OCI-LY1 (cell line): ENCODE results near the gene SMAD3.

Source experiments
- H2AFZ ChIP-seq: fragments of 200-600 bp; sonication (generic), shearing (Covaris generic); 2 replicates; pipeline ENCODE4 v1.6.0; 2014; ENCODE audit warnings: antibody characterized with exemption, mild to moderate bottlenecking, low read length
- H3F3A ChIP-seq: fragments of 200-600 bp; sonication (generic), shearing (Covaris generic); 2 replicates; pipeline ENCODE4 v1.6.0; 2014; ENCODE audit warnings: mild to moderate bottlenecking, antibody characterized with exemption, low read length, moderate library complexity; ENCODE audit not compliant: insufficient read depth
- H3K27ac ChIP-seq: fragments of 200-600 bp; sonication (generic); 2 replicates; pipeline ENCODE4 v1.5.1; 2014; ENCODE audit warnings: low read length, mixed run types, mild to moderate bottlenecking, low read depth; ENCODE audit not compliant: poor library complexity, severe bottlenecking
- H3K27me3 ChIP-seq: fragments of 200-600 bp; sonication (generic); 2 replicates; pipeline ENCODE4 v1.6.0; 2014; ENCODE audit warnings: antibody characterized with exemption, mild to moderate bottlenecking, low read length, moderate library complexity; ENCODE audit not compliant: insufficient read depth
- H3K36me3 ChIP-seq: fragments of 200-600 bp; sonication (generic); 2 replicates; pipeline ENCODE4 v1.6.1; 2014; ENCODE audit warnings: mild to moderate bottlenecking, antibody characterized with exemption, low read length, moderate library complexity, mixed read lengths; ENCODE audit not compliant: insufficient read depth
- H3K4me1 ChIP-seq: fragments of 200-600 bp; sonication (generic); 2 replicates; pipeline ENCODE4 v1.5.1; 2014; ENCODE audit warnings: mild to moderate bottlenecking, low read length, moderate library complexity; ENCODE audit not compliant: insufficient read depth, severe bottlenecking
- H3K4me2 ChIP-seq: fragments of 200-600 bp; sonication (generic), shearing (Covaris generic); 2 replicates; pipeline ENCODE4 v1.6.1; 2014; ENCODE audit warnings: low read length
- H3K4me3 ChIP-seq: fragments of 200-600 bp; sonication (generic); 2 replicates; pipeline ENCODE4 v1.5.1; 2014; ENCODE audit warnings: low read length, low read depth, mild to moderate bottlenecking, mixed read lengths; ENCODE audit not compliant: poor library complexity, severe bottlenecking
- H3K79me2 ChIP-seq: fragments of 200-600 bp; shearing (Covaris generic); 2 replicates; pipeline ENCODE4 v1.6.1; 2016; ENCODE audit warnings: mixed run types, low read length, mixed read lengths; ENCODE audit not compliant: insufficient read depth
- H3K9ac ChIP-seq: fragments of 200-600 bp; sonication (generic), shearing (Covaris generic); 2 replicates; pipeline ENCODE4 v1.6.1; 2014; ENCODE audit warnings: mild to moderate bottlenecking, low read length, mixed read lengths
- H3K9me2 ChIP-seq: fragments of 200-600 bp; sonication (generic), shearing (Covaris generic); 2 replicates; pipeline ENCODE4 v1.6.1; 2014; ENCODE audit warnings: low read depth, mild to moderate bottlenecking, low read length, mixed read lengths
- H3K9me3 ChIP-seq: fragments of 200-600 bp; shearing (Covaris generic); 2 replicates; pipeline ENCODE4 v1.6.1; 2014; ENCODE audit warnings: low read length, mixed read lengths
- H4K20me1 ChIP-seq: fragments of 200-600 bp; sonication (generic), shearing (Covaris generic); 2 replicates; pipeline ENCODE4 v1.6.0; 2016; ENCODE audit warnings: mild to moderate bottlenecking, low read length; ENCODE audit not compliant: insufficient read depth
- EZH2 ChIP-seq: fragments of 200-600 bp; sonication (generic), shearing (Covaris generic); IDR thresholded peaks from 2 replicates; pipeline ENCODE4 v1.8.0; 2017; ENCODE audit warnings: borderline replicate concordance, mixed run types, mild to moderate bottlenecking, antibody characterized with exemption, low read length, moderate library complexity, mixed read lengths
- TF ChIP-seq, protein P1 (sequence below): fragments of 200-600 bp; sonication (generic), shearing (Covaris generic); IDR thresholded peaks from 2 replicates; pipeline ENCODE4 v1.5.1; 2017; ENCODE audit warnings: mild to moderate bottlenecking, antibody characterized with exemption, low read length, moderate library complexity, mixed read lengths

The SMAD3 gene

DNA sequence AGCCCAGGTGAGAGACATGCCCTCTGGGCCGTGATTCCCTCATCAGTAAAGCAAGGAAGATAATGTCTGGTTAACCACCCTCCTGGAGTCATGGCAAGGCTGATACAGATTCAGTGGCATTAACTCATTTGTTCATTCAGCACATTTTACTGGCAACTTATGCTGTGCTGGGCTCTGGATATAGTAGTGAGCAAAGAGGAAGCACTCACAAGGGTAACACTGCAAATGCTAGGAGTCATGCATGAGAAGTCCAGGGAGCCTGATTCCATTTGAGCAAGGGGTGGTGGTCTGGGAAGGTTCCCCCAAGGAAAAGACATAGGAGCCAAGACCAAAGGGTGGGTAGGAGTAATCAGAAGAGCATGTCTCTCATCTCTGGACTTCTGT is 50.2 kb downstream of the SMAD3 start:
- H4K20me1 ChIP-seq = no peaks in the 10 kb centered on the region
- H3K9ac ChIP-seq = peak overlapping the region; percentile 6; the same call in 1 of the 2 replicates
- H3K4me2 ChIP-seq = peak overlapping the region; percentile 28; the same call in 1 of the 2 replicates
- H3K27me3 ChIP-seq = no peaks in the 10 kb centered on the region
- no peak overlapping the region for H2AFZ ChIP-seq
- peak overlapping the region; percentile 77 for H3K27ac ChIP-seq
- no peaks in the 10 kb centered on the region for H3F3A ChIP-seq
- H3K79me2 ChIP-seq = peaks cover 23% of the 10 kb centered on the region
- peaks cover 16% of the 10 kb centered on the region; the same call in 1 of the 2 replicates for H3K36me3 ChIP-seq
- peaks cover 79% of the 10 kb centered on the region for H3K4me1 ChIP-seq
- H3K4me3 ChIP-seq = no peak overlapping the region
- no peaks in the 10 kb centered on the region for H3K9me2 ChIP-seq
- TF ChIP-seq EZH2 = no peak
- TF ChIP-seq, protein P1, sequence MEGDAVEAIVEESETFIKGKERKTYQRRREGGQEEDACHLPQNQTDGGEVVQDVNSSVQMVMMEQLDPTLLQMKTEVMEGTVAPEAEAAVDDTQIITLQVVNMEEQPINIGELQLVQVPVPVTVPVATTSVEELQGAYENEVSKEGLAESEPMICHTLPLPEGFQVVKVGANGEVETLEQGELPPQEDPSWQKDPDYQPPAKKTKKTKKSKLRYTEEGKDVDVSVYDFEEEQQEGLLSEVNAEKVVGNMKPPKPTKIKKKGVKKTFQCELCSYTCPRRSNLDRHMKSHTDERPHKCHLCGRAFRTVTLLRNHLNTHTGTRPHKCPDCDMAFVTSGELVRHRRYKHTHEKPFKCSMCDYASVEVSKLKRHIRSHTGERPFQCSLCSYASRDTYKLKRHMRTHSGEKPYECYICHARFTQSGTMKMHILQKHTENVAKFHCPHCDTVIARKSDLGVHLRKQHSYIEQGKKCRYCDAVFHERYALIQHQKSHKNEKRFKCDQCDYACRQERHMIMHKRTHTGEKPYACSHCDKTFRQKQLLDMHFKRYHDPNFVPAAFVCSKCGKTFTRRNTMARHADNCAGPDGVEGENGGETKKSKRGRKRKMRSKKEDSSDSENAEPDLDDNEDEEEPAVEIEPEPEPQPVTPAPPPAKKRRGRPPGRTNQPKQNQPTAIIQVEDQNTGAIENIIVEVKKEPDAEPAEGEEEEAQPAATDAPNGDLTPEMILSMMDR = no peak
- peaks cover 8% of the 10 kb centered on the region for H3K9me3 ChIP-seq

DNA sequence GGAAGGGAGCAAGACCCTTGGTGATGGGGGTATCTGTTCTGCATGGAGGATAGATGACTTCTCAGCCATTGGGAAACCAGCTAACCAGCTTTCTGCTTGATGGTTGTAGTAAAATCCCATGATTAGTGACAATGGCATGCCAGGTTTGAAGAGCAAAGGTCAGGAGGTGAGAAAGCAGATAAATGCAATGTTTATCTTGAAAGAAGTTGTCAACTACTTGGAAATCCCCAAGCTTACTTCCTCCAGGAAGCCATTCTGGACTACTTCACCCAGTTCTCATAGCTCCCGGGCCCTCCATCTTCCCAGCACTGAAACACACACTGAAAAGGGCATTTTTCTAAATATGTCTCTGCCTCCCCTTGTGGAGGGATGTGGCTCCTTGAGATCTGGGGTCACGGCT is 51.3 kb downstream of the SMAD3 start:
- Histone ChIP-seq H3K36me3 (peaks cover 4% of the 10 kb centered on the region; the same call in 1 of the 2 replicates), H3K27ac (peak overlapping the region; percentile 63), H3K9me2 (no peaks in the 10 kb centered on the region), H3K4me1 (peaks cover 85% of the 10 kb centered on the region), H3K4me3 (no peak overlapping the region), H3K9me3 (no peaks in the 10 kb centered on the region), H3K9ac (peak overlapping the region; percentile 30; the same call in 1 of the 2 replicates), H3K79me2 (peaks cover 12% of the 10 kb centered on the region; the same call in 1 of the 2 replicates), H3F3A (no peaks in the 10 kb centered on the region), H4K20me1 (no peaks in the 10 kb centered on the region), H3K4me2 (peak overlapping the region; percentile 13; the same call in 1 of the 2 replicates), H2AFZ (no peak overlapping the region), H3K27me3 (no peaks in the 10 kb centered on the region)
- no peak for TF ChIP-seq EZH2
- TF ChIP-seq, protein P1 = no peak

DNA sequence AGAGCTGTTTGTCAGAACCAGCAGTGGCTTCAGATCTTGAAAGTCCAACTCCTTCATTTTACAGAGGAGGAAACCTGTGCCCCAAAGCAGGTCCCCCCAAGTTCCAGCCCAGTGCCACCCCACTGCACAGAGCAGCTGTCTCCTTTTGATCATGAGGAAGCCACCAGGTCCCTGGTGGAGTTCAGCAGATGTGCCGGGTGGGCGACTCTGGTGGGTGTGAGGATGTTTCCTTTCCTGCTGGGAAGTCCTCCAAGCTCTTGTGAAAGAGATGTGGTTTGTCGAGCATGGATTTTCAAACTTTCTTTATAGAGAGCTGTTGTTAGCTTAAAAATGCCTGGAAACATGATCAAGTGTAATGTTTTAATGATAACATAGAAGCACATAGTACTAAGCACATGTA is 52.0 kb downstream of the SMAD3 start:
- Histone ChIP-seq H3K9me2 (no peaks in the 10 kb centered on the region), H3K4me1 (peaks cover 91% of the 10 kb centered on the region), H2AFZ (no peak overlapping the region), H3K36me3 (peaks cover 4% of the 10 kb centered on the region; the same call in 1 of the 2 replicates), H4K20me1 (no peaks in the 10 kb centered on the region), H3K4me2 (peak overlapping the region; percentile 13; the same call in 1 of the 2 replicates), H3K27ac (peak overlapping the region; percentile 63), H3K79me2 (peaks cover 17% of the 10 kb centered on the region; the same call in 1 of the 2 replicates), H3F3A (no peaks in the 10 kb centered on the region), H3K9ac (peak overlapping the region; percentile 30; the same call in 1 of the 2 replicates), H3K27me3 (no peaks in the 10 kb centered on the region), H3K4me3 (no peak overlapping the region), H3K9me3 (no peaks in the 10 kb centered on the region)
- TF ChIP-seq EZH2 = no peak
- TF ChIP-seq, protein P1 = no peak
